Spleen (tissue), 13 donors: ENCODE results near the gene RHBDL1. TPM values are rescaled to one million over a fixed set of nuclear protein-coding genes. Genes with fewer than 3 reads are reported as not detected.
A peak's percentile ranks its signal among the peaks of the same experiment; 100 is the strongest.

Experiments used
- DNase-seq: peaks from one replicate; pipeline ENCODE4 v3.0.0-alpha.2; 2020
- H3K27ac ChIP-seq, 8 donors: fragments of 200-600 bp; sonication (generic) in 7 of 8; 1 replicate in 4 of 8; 2 replicates in 4 of 8; pipeline versions ENCODE4 v1.5.0 to v1.8.0; 2016 to 2021; ENCODE audit warnings: inconsistent platforms in 4 of 8, mild to moderate bottlenecking in 4 of 8, moderate library complexity in 1 of 8
- H3K27me3 ChIP-seq, 7 donors: fragments of 200-600 bp; sonication (generic) in 6 of 7; replicated peaks in 1 of 7; 1 replicate in 4 of 7; 2 replicates in 3 of 7; pipeline versions ENCODE4 v1.5.0 to v1.8.0; 2016 to 2021; ENCODE audit warnings: inconsistent platforms in 3 of 7, mild to moderate bottlenecking in 1 of 7
- H3K36me3 ChIP-seq, 6 donors: fragments of 200-600 bp; sonication (generic) in 5 of 6; 1 replicate in 4 of 6; 2 replicates in 2 of 6; pipeline versions ENCODE4 v1.5.0 to v1.8.0; 2016 to 2021; ENCODE audit warnings: inconsistent platforms in 2 of 6
- H3K4me1 ChIP-seq, 6 donors: fragments of 200-600 bp; sonication (generic) in 5 of 6; 1 replicate in 3 of 6; 2 replicates in 3 of 6; pipeline versions ENCODE4 v1.5.0 to v1.8.0; 2016 to 2021; ENCODE audit warnings: inconsistent platforms in 3 of 6
- H3K4me3 ChIP-seq, 8 donors: fragments of 200-600 bp; sonication (generic) in 7 of 8; 1 replicate in 4 of 8; 2 replicates in 4 of 8; pipeline versions ENCODE4 v1.5.0 to v1.8.0; 2016 to 2021; ENCODE audit warnings: inconsistent platforms in 4 of 8, mild to moderate bottlenecking in 4 of 8, moderate library complexity in 2 of 8
- H3K9me3 ChIP-seq, 8 donors: fragments of 200-600 bp; sonication (generic) in 7 of 8; 1 replicate in 4 of 8; 2 replicates in 4 of 8; pipeline versions ENCODE4 v1.5.0 to v1.8.0; 2016 to 2021; ENCODE audit warnings: inconsistent platforms in 4 of 8
- CTCF ChIP-seq, 11 experiments: fragments of 200-600 bp in 7 of 11; fragments of 450-650 bp in 4 of 11; sonication (generic) in 4 of 11; IDR thresholded peaks in 8 of 11; conservative IDR thresholded peaks in 3 of 11; 1 replicate in 7 of 11; 2 replicates in 4 of 11; pipeline versions ENCODE4 v1.4.0 to v1.8.0; 2016 to 2021; ENCODE audit warnings: antibody characterized with exemption in 11 of 11, inconsistent platforms in 4 of 11, mild to moderate bottlenecking in 1 of 11
- POLR2A ChIP-seq, 3 donors: fragments of 450-650 bp; IDR thresholded peaks; one replicate each; pipeline ENCODE4 v1.5.1; 2017; ENCODE audit warnings: antibody characterized with exemption in 3 of 3, mild to moderate bottlenecking in 1 of 3
- POLR2AphosphoS5 ChIP-seq, 3 donors: sonication (generic); formaldehyde crosslinking; IDR thresholded peaks; one replicate each; pipeline ENCODE4 v1.5.1; 2017; ENCODE audit warnings: antibody characterized with exemption in 3 of 3
- WGBS, 5 donors: extraction: QIAGEN DNeasy Blood & Tissue Kit in 3 of 5; methylation state at CpG; one replicate each; pipeline versions ENCODE4 v1.1.5 to v1.1.7; 2013 to 2018; 5-methylcytosine and 5-hydroxymethylcytosine counted together
- intact Hi-C: fragments of 100-400 bp; cut with DNase I; formaldehyde crosslinking; loops from one replicate; pipeline ENCODE4 v1.15.0; 2023; ENCODE audit warnings: low total_unique reads
- long read RNA-seq, 2 donors: transcript quantifications; one replicate each; lab custom pipeline, GENCODE V29; 2026
- polyA plus RNA-seq, 3 donors: library from polyadenylated mRNA; stranded (reverse); fragments of 200-250 nt; gene quantifications; one replicate each; pipeline ENCODE4 v1.2.1, GENCODE V29; 2013
- total RNA-seq, 7 donors: library from RNA; depleted of rRNA in 3 of 7; stranded (reverse); fragments of >200 nt in 3 of 7; fragmentation: NEBNext Ultra II Directional in 4 of 7; extraction: Animal tissue kit (Norgen Biotek cat#: 25700) in 4 of 7; gene quantifications; one replicate each; pipeline versions ENCODE4 v1.1.0 to v1.2.1, GENCODE V29; 2016 to 2021
- donor health status: healthy with polysubstance abuse.
- donor health status: DM: no; HTN: no; CAD: no; lungs with moderate emphysema.
- donor health status: DM: no; HTN: no; CAD: no.
- donor health status: Bipolar disorder and iron deficiency.
- donor health status: healthy.
- donor health status: DM: no; HTN: no; CAD: no.
- donor health status: DM: yes; HTN: yes; CAD: no.

RHBDL1 gene
- total RNA-seq, result 1 to 10 TPM in 2 of 7 donors, under 1 TPM in 5; 0.37 to 2.0 (median 0.69) TPM
- polyA plus RNA-seq, result under 1 TPM; 0.43 to 0.80 (median 0.61) TPM
- long read RNA-seq, donor 1, result 0 reads
- long read RNA-seq, donor 2, result 0 reads

- DNase-seq, result no peak
- TF ChIP-seq POLR2AphosphoS5 (IDR thresholded peaks at IDR 0.05) (peak in 1 of 3 donors; percentile 68), POLR2A (IDR thresholded peaks at IDR 0.05) (no peak)
- peak within 1 kb of the TSS in 5 of 8 donors; percentile 9 to 59 (median 19) for H3K4me3 ChIP-seq
- intact Hi-C loops, result no loop called here
- H3K4me1 ChIP-seq, result peaks cover 14 to 61% (median 39%) of the 10 kb centered on the region in 6 donors
- peak within 1 kb of the TSS in 4 of 8 donors; percentile 42 to 61 (median 52) for H3K27ac ChIP-seq
- WGBS, 5 donors, result 7 to 20% (median 10%) methylated on average over 17 to 73 of the region's 73 CpGs
- no peaks in the 10 kb centered on the region for H3K9me3 ChIP-seq
- peaks cover 0 to 45% (median 36%) of the 10 kb centered on the region in 6 donors for H3K36me3 ChIP-seq
- H3K27me3 ChIP-seq, result peaks cover 0 to 39% (median 15%) of the 10 kb centered on the region in 7 donors
Measured at GRCh38 chr16:674968-675883, at the start of gene RHBDL1. Gene RHBDL1 (plus strand): TSS chr16:675671. CDS start chr16:675791, 120 bp downstream.

GRCh38 chr16:625977-626765 is 49.3 kb upstream of the RHBDL1 start:
- Histone ChIP-seq H3K9me3 (no peaks in the 10 kb centered on the region), H3K4me3 (no peak overlapping the region), H3K27me3 (peaks cover 0 to 9% (median 0%) of the 10 kb centered on the region in 7 donors), H3K36me3 (peaks cover 0 to 55% (median 35%) of the 10 kb centered on the region in 6 donors), H3K4me1 (peaks cover 0 to 32% (median 15%) of the 10 kb centered on the region in 6 donors), H3K27ac (no peak overlapping the region)
- no peak for TF ChIP-seq CTCF (IDR thresholded peaks at IDR 0.05 in 8 of 11, conservative IDR thresholded peaks at IDR 0.05 in 3 of 11)
- TF ChIP-seq POLR2AphosphoS5 (IDR thresholded peaks at IDR 0.05), result peak in 1 of 3 donors; percentile 19
- intact Hi-C loops, result no loop called here
- no peak for DNase-seq
- WGBS, 5 donors, result 90 to 96% (median 93%) methylated on average over 22 to 35 of the region's 35 CpGs

- intact Hi-C loops, result no loop called here
- WGBS, 5 donors, result 90 to 97% (median 93%) methylated on average over 28 to 29 of the region's 29 CpGs
- Histone ChIP-seq H3K27ac (no peak overlapping the region), H3K9me3 (no peaks in the 10 kb centered on the region), H3K4me1 (peaks cover 0 to 34% (median 18%) of the 10 kb centered on the region in 6 donors), H3K4me3 (no peak overlapping the region), H3K27me3 (peaks cover 0 to 13% (median 0%) of the 10 kb centered on the region in 7 donors), H3K36me3 (peaks cover 0 to 50% (median 35%) of the 10 kb centered on the region in 6 donors)
- no peak for TF ChIP-seq POLR2A (IDR thresholded peaks at IDR 0.05)
- no peak for TF ChIP-seq CTCF (IDR thresholded peaks at IDR 0.05 in 8 of 11, conservative IDR thresholded peaks at IDR 0.05 in 3 of 11)
- TF ChIP-seq POLR2AphosphoS5 (IDR thresholded peaks at IDR 0.05), result no peak
- DNase-seq, result no peak
Measured at GRCh38 chr16:626787-627453, 48.6 kb upstream of the RHBDL1 start.
